C4-2B (cell line): ENCODE data around the gene FBXO27.

ENCODE experiments used
- H3K27ac ChIP-seq: fragments of 450-650 bp; 2 replicates; pipeline ENCODE4 v1.5.1; 2017
- ZFX ChIP-seq: fragments of 450-650 bp; IDR thresholded peaks from 2 replicates; pipeline ENCODE4 v1.6.1; 2017
- TF ChIP-seq, protein P1 (sequence below): fragments of 450-650 bp; conservative IDR thresholded peaks from 2 replicates; pipeline ENCODE4 v1.5.1; 2017; ENCODE audit warnings: mild to moderate bottlenecking

The FBXO27 gene

DNA sequence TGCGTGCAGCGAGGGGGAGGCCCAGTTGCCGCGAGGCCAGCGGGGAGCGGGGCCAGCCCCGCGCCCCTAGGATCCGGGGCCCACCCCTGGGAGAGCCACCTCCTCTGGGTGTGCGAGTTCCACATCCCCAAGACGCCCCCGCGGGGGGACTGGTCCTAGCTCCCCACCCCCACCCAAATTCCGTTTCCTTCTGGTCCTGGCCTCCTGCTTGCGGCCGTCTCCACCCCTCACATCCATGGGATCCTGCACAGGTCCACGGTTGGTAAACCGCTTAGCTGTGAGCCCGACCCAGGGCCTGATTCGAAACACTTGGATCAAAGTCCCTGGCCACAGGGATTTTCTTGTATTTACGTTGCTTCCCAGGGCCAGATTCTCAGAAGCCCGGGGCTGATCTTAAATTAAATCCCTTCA, 56.5 kb downstream of the FBXO27 start:
- no peak overlapping the region for H3K27ac ChIP-seq
- TF ChIP-seq, protein P1, sequence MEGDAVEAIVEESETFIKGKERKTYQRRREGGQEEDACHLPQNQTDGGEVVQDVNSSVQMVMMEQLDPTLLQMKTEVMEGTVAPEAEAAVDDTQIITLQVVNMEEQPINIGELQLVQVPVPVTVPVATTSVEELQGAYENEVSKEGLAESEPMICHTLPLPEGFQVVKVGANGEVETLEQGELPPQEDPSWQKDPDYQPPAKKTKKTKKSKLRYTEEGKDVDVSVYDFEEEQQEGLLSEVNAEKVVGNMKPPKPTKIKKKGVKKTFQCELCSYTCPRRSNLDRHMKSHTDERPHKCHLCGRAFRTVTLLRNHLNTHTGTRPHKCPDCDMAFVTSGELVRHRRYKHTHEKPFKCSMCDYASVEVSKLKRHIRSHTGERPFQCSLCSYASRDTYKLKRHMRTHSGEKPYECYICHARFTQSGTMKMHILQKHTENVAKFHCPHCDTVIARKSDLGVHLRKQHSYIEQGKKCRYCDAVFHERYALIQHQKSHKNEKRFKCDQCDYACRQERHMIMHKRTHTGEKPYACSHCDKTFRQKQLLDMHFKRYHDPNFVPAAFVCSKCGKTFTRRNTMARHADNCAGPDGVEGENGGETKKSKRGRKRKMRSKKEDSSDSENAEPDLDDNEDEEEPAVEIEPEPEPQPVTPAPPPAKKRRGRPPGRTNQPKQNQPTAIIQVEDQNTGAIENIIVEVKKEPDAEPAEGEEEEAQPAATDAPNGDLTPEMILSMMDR = no peak
- TF ChIP-seq ZFX = no peak

DNA sequence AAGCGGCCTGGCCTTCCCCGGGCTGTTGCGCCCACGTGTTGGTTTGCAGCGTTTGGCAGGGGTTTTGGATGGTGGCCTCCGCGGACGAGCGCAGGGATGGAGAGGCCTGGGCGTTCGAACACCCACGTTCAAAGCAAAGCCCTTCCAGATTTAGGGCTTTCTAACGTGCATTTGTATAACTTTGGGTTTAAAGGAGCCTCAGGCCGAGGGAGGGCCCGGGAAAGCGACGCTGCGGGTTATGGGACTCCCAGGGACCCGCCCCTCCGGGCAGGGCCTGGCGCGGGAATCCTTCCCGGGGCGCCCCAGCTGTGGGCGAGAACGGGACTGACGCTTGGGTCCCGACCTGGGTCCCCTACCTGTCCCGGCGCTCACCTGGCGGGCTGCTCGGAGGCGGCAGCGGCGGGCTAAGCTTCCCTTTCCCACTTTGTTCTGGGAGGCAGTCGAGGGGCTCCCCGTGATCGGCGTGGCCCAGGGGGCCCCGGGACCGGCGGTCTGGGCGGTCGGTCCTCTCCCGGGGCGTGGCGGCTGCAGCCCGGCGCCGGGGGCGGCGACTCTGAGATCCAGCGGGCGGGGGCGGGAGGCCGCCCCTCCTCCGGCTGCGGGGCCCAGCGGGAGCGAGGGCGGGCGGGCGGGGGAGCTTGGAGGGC, 57.0 kb downstream of the FBXO27 start, which contains the start of gene FBXO17:
TSS of gene FBXO17 (minus strand) at position 529 of the 647 bp plus-strand sequence. CDS start 25,423 bp downstream, outside the sequence.
- H3K27ac ChIP-seq = no peak within 1 kb of the TSS
- TF ChIP-seq, protein P1 = no peak
- TF ChIP-seq ZFX = no peak

DNA sequence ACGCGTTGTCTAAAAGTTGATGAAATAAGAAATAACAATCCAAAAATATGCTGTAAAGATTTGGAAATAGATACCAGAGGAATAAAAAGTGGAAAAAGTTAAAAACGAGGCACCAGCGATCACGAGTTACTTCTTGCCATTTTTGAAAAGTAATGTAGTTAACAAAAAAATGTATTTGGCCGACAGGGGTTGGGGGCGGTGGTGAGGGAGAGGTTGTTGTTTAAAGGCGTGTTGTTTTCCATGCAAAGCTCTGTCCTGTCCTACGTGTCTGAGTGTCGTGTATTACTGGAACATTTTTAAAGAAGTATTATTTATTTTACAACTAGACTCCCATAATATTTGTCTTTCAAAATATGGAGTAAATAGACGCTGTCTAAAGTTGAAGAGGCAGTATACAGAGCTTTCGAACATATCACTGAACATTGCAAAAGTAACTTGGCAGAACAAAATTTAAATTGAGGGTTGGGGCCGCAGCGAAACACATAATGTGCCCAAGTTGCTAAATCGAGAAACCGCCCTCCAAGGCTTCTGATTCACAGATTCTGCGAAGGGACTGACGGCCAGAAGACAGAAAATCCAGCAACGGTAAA, 57.6 kb downstream of the FBXO27 start:
- TF ChIP-seq, protein P1 = no peak
- H3K27ac ChIP-seq = no peak overlapping the region
